Loucy (cell line): ENCODE data around the gene TRIM29.

Source experiments
- H2AFZ ChIP-seq: fragments of 200-600 bp; sonication (generic); 2 replicates; pipeline ENCODE4 v1.6.0; 2016; ENCODE audit warnings: antibody characterized with exemption, mild to moderate bottlenecking, low read length, moderate library complexity
- H3F3A ChIP-seq: fragments of 200-600 bp; 2 replicates; pipeline ENCODE4 v1.6.0; 2016; ENCODE audit warnings: antibody characterized with exemption, low read depth, mild to moderate bottlenecking
- H3K27me3 ChIP-seq: fragments of 200-600 bp; sonication (generic); 2 replicates; pipeline ENCODE4 v1.6.1; 2014; ENCODE audit warnings: low read length, mild to moderate bottlenecking; ENCODE audit not compliant: insufficient read depth, poor library complexity, severe bottlenecking
- H3K36me3 ChIP-seq: fragments of 200-600 bp; sonication (generic); 2 replicates; pipeline ENCODE4 v1.6.1; 2016; ENCODE audit warnings: low read length; ENCODE audit not compliant: insufficient read depth
- H3K4me1 ChIP-seq: fragments of 200-600 bp; sonication (generic); 2 replicates; pipeline ENCODE4 v1.5.1; 2014; ENCODE audit warnings: low read length, mild to moderate bottlenecking; ENCODE audit not compliant: insufficient read depth, poor library complexity, severe bottlenecking
- H3K4me2 ChIP-seq: fragments of 200-600 bp; sonication (generic); 2 replicates; pipeline ENCODE4 v1.6.0; 2014; ENCODE audit warnings: antibody characterized with exemption, low read length, low read depth, mild to moderate bottlenecking; ENCODE audit not compliant: poor library complexity, severe bottlenecking
- H3K4me3 ChIP-seq: fragments of 200-600 bp; sonication (generic); 2 replicates; pipeline ENCODE4 v1.5.1; 2014; ENCODE audit warnings: low read length, mild to moderate bottlenecking, mixed read lengths; ENCODE audit not compliant: poor library complexity, severe bottlenecking
- H3K79me2 ChIP-seq: fragments of 200-600 bp; sonication (generic); 2 replicates; pipeline ENCODE4 v1.6.1; 2014; ENCODE audit warnings: low read length; ENCODE audit not compliant: insufficient read depth
- H3K9ac ChIP-seq: fragments of 200-600 bp; sonication (generic); 2 replicates; pipeline ENCODE4 v1.6.0; 2014; ENCODE audit warnings: mild to moderate bottlenecking, low read depth, low read length, moderate library complexity; ENCODE audit not compliant: poor library complexity, severe bottlenecking
- H3K9me2 ChIP-seq: fragments of 200-600 bp; sonication (generic); replicated peaks from 2 replicates; pipeline ENCODE4 v1.6.1; 2016; ENCODE audit warnings: low read depth, low read length, mixed read lengths
- H3K9me3 ChIP-seq: fragments of 200-600 bp; sonication (generic); 2 replicates; pipeline ENCODE4 v1.6.1; 2014; ENCODE audit warnings: mild to moderate bottlenecking, antibody characterized with exemption, low read length, low read depth; ENCODE audit not compliant: insufficient read depth
- H4K20me1 ChIP-seq: fragments of 200-600 bp; sonication (generic); 2 replicates; pipeline ENCODE4 v1.6.0; 2014; ENCODE audit warnings: antibody characterized with exemption, low read length, mild to moderate bottlenecking; ENCODE audit not compliant: insufficient read depth, poor library complexity, severe bottlenecking
- EZH2phosphoT487 ChIP-seq: fragments of 200-600 bp; IDR thresholded peaks from 2 replicates; pipeline ENCODE4 v1.6.1; 2018; ENCODE audit warnings: antibody characterized with exemption, mild to moderate bottlenecking, moderate library complexity, borderline replicate concordance
- TF ChIP-seq, protein P1 (sequence below): fragments of 200-600 bp; sonication (generic); conservative IDR thresholded peaks from 2 replicates; pipeline ENCODE4 v1.5.1; 2014; ENCODE audit warnings: mild to moderate bottlenecking, antibody characterized with exemption, low read length

TRIM29 gene

DNA sequence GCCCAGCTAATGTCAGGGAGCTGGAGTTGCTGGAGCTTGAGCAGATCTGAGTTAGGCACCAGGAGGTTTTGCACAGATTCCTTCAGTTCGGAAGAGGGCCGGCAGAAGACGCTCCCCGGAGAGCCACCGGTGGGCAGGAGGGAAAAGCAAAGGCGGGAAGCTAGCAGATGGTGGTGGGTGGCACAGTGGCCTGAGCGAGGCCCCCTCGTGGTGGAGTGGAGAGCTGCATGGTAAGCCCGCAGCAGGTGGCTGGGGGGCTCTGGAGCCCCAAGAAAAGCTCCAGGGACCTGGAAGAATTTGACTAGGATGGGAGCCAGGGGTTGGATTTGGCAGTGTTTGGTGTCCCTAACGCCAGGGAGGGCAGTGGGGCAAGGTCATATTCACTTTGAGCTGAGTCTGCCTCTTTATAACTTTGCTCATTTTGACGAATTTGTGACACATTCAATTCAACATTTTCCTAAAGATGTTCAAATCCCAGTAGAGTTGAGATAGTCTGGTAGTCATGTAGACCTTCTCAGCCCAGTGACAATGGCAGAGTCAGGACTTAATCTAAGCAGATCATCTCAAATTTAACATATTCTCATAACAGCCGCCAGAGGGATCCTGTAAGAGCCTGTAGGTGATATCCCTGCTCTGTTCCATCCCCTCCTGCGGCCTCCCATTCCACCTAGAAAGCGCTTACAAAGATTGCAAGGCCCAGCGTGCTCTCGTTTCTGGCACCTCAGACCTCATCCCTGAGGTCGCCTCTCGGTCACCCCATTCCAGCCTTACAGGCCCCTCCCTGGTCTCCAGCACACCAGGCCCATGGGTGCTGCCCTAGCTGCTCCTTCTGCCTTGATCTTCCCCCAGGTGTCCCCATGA is 57.9 kb downstream of the TRIM29 start:
- Histone ChIP-seq H3K4me1 (peaks cover 4% of the 10 kb centered on the region), H3K9me2 (no peaks in the 10 kb centered on the region), H3K79me2 (no peaks in the 10 kb centered on the region), H2AFZ (no peak overlapping the region), H3K9me3 (no peaks in the 10 kb centered on the region), H3K36me3 (no peaks in the 10 kb centered on the region), H3K4me2 (no peak overlapping the region), H3F3A (no peaks in the 10 kb centered on the region), H4K20me1 (no peaks in the 10 kb centered on the region), H3K27me3 (no peaks in the 10 kb centered on the region), H3K9ac (no peak overlapping the region), H3K4me3 (no peak overlapping the region)
- TF ChIP-seq, protein P1, sequence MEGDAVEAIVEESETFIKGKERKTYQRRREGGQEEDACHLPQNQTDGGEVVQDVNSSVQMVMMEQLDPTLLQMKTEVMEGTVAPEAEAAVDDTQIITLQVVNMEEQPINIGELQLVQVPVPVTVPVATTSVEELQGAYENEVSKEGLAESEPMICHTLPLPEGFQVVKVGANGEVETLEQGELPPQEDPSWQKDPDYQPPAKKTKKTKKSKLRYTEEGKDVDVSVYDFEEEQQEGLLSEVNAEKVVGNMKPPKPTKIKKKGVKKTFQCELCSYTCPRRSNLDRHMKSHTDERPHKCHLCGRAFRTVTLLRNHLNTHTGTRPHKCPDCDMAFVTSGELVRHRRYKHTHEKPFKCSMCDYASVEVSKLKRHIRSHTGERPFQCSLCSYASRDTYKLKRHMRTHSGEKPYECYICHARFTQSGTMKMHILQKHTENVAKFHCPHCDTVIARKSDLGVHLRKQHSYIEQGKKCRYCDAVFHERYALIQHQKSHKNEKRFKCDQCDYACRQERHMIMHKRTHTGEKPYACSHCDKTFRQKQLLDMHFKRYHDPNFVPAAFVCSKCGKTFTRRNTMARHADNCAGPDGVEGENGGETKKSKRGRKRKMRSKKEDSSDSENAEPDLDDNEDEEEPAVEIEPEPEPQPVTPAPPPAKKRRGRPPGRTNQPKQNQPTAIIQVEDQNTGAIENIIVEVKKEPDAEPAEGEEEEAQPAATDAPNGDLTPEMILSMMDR, result peak; percentile 80
- no peak for TF ChIP-seq EZH2phosphoT487

DNA sequence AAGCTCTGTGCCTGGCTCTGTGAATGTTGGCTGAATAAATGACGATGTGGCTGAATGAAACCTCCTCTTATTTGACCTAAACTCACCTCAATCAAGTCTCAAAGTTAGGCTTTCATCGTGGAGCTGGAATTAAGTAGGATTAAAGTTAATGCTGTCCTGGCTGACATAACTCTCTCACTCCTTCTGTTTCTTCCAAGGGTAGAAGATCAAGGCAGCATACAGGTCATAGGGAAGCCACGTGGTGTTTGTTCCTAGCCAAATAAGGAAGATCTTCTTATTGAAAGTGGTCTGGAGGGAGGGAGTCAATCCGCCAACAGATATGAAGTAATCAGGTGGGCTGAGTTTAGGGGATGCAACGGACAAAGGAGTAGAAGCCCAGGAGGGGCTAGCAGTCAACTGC is 59.5 kb downstream of the TRIM29 start:
- no peak overlapping the region for H2AFZ ChIP-seq

DNA sequence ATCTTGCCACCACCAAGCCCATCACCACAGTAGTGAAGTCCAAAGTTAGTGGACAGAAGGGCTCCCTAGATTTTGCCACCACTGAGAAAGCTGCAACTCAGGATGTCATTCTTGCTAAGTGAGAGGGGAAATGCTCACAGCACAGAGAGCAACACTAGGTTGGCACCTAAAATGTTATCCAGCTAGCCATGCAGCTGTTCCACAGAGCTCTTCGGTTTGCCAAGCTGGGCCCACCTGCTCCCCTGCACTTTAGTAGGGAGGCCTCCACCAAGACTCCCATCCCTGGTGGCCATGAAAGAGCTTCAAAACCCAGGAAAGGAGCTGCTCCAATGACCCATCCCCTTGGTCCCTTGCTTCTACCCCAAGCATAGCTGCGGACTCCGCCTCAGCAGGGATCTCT is 63.8 kb downstream of the TRIM29 start:
- Histone ChIP-seq H3K9me3 (no peaks in the 10 kb centered on the region), H3K36me3 (no peaks in the 10 kb centered on the region), H3K79me2 (no peaks in the 10 kb centered on the region), H3F3A (no peaks in the 10 kb centered on the region), H3K4me1 (peaks cover 17% of the 10 kb centered on the region), H3K9ac (no peak overlapping the region), H3K4me2 (no peak overlapping the region), H2AFZ (0 out of 2 replicates have a peak overlapping the region, but pooled peaks have one; percentile 11), H3K27me3 (no peaks in the 10 kb centered on the region), H3K4me3 (no peak overlapping the region), H4K20me1 (no peaks in the 10 kb centered on the region), H3K9me2 (no peaks in the 10 kb centered on the region)
- TF ChIP-seq, protein P1, result no peak
- no peak for TF ChIP-seq EZH2phosphoT487

More for the DNA sequence above, 59.5 kb downstream of the TRIM29 start:
- H3K4me2 ChIP-seq, result no peak overlapping the region
- H3K4me3 ChIP-seq, result no peak overlapping the region
- H3K79me2 ChIP-seq, result no peaks in the 10 kb centered on the region
- no peak overlapping the region for H3K9ac ChIP-seq
- H4K20me1 ChIP-seq, result no peaks in the 10 kb centered on the region
- no peak for TF ChIP-seq EZH2phosphoT487
- TF ChIP-seq, protein P1, result no peak
- no peaks in the 10 kb centered on the region for H3K27me3 ChIP-seq
- no peaks in the 10 kb centered on the region for H3F3A ChIP-seq
- peaks cover 4% of the 10 kb centered on the region for H3K4me1 ChIP-seq
- no peaks in the 10 kb centered on the region for H3K9me2 ChIP-seq
- no peaks in the 10 kb centered on the region for H3K9me3 ChIP-seq
- H3K36me3 ChIP-seq, result no peaks in the 10 kb centered on the region
